Epithelial cell of alveolus of lung (primary cell): Measurements from ENCODE around the gene SGO1. TPM values are rescaled to one million over a fixed set of nuclear protein-coding genes. Genes with fewer than 3 reads are reported as not detected.

Experiments
- total RNA-seq: library from RNA; depleted of rRNA; stranded (reverse); fragments of >200 nt; gene quantifications from 2 replicates; pipeline ENCODE4 v1.2.1, GENCODE V29; 2015

SGO1 gene
- total RNA-seq = 5.2 and 6.3 TPM in 2 replicates

DNA sequence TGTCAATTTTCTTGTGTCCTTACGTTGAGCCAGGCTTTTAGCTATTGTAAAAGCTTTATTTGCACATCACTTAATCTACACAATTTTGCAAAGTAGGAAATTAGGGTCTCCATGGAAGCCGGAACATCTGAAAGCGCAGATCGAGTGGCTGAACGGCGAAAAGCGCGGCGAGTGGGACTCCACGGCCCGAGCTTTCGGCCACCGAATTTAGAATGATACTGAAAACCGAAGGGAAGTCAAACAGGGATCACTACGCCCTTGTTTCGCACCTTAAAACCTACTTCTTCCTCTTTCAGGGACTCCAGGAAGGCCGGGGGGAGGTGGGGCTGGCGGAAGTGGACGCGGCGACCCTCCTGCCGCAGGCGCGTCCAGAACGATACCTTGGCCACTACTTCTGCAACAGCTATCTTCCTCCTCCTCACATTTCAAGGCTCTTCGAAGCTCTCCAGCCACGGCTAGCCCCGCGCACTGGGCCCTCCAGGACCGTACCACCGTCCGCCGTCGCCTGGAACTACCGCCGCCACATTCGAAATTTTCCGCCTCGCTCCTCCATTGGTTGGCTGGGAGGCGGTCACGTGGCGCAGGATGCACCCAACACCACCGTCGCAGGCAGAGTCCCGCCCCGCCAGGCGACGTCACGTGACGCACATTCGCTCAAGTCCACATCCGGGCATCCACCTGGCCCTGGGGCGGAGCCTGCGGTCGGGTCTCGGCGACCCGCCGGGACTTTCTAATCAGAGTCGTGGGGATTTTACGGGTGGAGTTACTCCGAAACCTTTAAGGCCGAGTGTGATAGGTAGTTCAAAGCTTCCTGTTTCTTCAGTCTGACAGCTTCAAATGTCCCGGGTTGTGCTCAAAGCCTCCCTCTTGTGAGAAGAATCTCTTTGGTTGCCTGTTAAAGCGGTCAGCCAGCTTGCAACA lies at the start of gene SGO1:
TSS of gene SGO1 (minus strand) at position 528 of the 921 bp plus-strand sequence. CDS start 2,179 bp downstream, outside the sequence.

Other genes starting within 250 kb of the SGO1 start
- 53.7 and 70.3 TPM in 2 replicates for gene RAB5A, start 239.1 kb downstream of the SGO1 start, total RNA-seq
- not detected in 2 replicates for gene PP2D1, start 173.9 kb downstream of the SGO1 start, total RNA-seq
- gene KAT2B, start 145.8 kb downstream of the SGO1 start, total RNA-seq = 6.3 and 7.2 TPM in 2 replicates